ENCODE results near the gene GLCE. TPM values are rescaled to one million over a fixed set of nuclear protein-coding genes. Genes with fewer than 3 reads are reported as not detected.

GLCE gene
- total RNA-seq, 2 donors from 2014 or later: 3.8 to 5.0 TPM

DNA sequence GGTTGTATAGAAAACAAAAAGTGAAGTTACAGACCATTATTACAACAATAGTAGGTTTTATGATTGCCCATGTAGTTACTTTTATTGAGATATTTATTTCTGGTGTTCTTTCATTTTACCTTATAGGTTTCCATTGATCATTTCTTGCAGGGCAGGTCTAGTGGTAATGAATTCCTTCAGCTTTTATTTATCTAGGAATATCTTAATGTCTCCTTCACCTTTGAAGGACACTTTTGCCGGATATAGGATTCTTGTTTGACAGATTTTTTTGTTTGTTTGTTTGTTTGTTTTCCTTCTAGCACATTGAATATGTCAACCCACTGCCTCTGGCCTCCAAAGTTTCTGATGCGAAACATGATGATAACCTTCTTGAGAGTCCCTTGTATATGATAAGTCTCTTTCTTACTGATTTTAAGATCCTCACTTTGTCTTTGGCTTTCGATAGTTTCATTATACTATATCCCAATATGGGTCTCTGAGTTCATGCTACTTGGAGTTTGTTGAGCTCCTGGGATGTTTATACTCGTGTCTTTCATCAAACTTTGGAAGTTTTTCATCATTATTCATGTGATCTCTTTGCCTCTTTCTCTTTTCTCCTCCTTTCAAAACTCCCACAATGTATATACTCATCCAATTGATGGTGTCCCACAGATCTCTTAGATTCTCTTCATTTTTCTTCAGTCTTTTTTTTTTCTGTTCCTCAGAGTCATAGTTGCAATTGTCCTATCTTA, 62.8 kb downstream of the GLCE start:
- ATAC-seq (replicated peaks): no peak
- Mint-ChIP-seq H3K36me3 (ENCODE audit: low read depth) (peaks cover 10% of the 10 kb centered on the region), H3K27ac (no peak overlapping the region), H3K4me1 (no peaks in the 10 kb centered on the region), H3K9me3 (no peaks in the 10 kb centered on the region), H3K4me3 (no peak overlapping the region), H3K27me3 (no peaks in the 10 kb centered on the region)

DNA sequence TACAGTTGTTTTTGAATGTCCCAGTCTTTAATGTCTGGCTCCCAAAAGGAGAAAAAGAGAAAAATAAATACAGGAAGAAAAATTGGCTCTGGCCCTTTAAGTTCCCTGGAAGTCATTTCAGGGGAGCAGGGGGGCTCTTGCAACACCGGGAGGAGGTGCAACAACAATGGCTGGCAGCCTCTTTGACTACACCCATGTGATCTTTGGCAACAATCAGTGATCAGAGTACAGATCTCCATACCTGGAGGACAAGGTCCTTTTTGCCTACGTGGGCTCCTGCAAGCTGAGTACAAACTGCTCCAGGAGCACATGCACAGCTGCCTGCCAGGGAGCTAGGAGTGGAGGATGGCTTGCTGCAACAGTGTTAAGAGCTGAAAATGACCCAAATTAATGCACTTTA, 63.9 kb downstream of the GLCE start:
- H3K4me1 Mint-ChIP-seq: no peaks in the 10 kb centered on the region
- H3K9me3 Mint-ChIP-seq: no peaks in the 10 kb centered on the region
- ATAC-seq (replicated peaks): no peak
- peaks cover 21% of the 10 kb centered on the region for H3K36me3 Mint-ChIP-seq (ENCODE audit: low read depth)
- no peak overlapping the region for H3K4me3 Mint-ChIP-seq
- no peaks in the 10 kb centered on the region for H3K27me3 Mint-ChIP-seq
- H3K27ac Mint-ChIP-seq: no peak overlapping the region

DNA sequence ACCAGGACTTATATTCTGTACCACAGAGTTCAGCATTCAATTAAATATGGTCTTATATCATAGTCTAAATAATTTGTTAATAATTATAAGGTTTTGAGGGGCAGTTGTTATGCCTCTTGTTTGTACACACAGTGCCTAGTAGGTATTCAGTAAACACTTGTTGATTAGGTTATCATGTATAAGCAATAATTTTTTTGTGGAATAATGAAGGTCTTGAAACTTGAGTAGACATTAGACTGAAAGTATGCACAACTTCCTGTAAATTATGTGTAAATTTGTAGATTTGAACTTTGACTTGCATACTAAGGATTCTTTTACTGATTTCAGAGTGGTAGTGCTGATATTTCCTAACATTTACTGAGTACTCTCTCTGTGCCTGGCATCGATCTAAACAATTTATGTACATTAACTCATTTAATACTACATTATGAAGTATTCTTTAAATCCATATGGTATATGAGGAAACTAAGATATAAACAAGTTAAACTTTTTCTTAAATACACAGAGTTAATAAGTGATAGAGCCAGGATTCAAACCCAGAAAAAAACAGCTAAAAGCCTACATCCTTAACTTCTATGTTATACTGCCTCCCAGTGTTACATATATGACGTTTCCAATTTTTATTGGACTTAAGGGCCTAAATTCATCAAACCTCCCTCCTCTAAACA, 65.1 kb downstream of the GLCE start:
- Mint-ChIP-seq H3K27me3 (no peaks in the 10 kb centered on the region), H3K27ac (no peak overlapping the region), H3K4me1 (no peaks in the 10 kb centered on the region), H3K9me3 (no peaks in the 10 kb centered on the region), H3K36me3 (ENCODE audit: low read depth) (peaks cover 23% of the 10 kb centered on the region), H3K4me3 (no peak overlapping the region)
- no peak for ATAC-seq (replicated peaks)

GRCh38 chr15:69226023-69226355, 65.6 kb downstream of the GLCE start:
- Mint-ChIP-seq H3K9me3 (no peaks in the 10 kb centered on the region), H3K4me3 (no peak overlapping the region), H3K27ac (no peak overlapping the region), H3K27me3 (no peaks in the 10 kb centered on the region), H3K4me1 (no peaks in the 10 kb centered on the region), H3K36me3 (ENCODE audit: low read depth) (peaks cover 23% of the 10 kb centered on the region)
- ATAC-seq (replicated peaks): no peak

- ATAC-seq (replicated peaks): no peak
- Mint-ChIP-seq H3K27me3 (no peaks in the 10 kb centered on the region), H3K27ac (no peak overlapping the region), H3K4me1 (no peaks in the 10 kb centered on the region), H3K9me3 (no peaks in the 10 kb centered on the region), H3K36me3 (ENCODE audit: low read depth) (peaks cover 15% of the 10 kb centered on the region), H3K4me3 (no peak overlapping the region)
Measured at GRCh38 chr15:69232144-69232543, 71.7 kb downstream of the GLCE start.

- H3K36me3 Mint-ChIP-seq (ENCODE audit: low read depth): peaks cover 15% of the 10 kb centered on the region
- H3K4me3 Mint-ChIP-seq: no peak overlapping the region
- ATAC-seq (replicated peaks): no peak
- H3K27ac Mint-ChIP-seq: no peak overlapping the region
- no peaks in the 10 kb centered on the region for H3K9me3 Mint-ChIP-seq
- no peaks in the 10 kb centered on the region for H3K27me3 Mint-ChIP-seq
- H3K4me1 Mint-ChIP-seq: no peaks in the 10 kb centered on the region
Measured at GRCh38 chr15:69232765-69233164, 72.3 kb downstream of the GLCE start.

DNA sequence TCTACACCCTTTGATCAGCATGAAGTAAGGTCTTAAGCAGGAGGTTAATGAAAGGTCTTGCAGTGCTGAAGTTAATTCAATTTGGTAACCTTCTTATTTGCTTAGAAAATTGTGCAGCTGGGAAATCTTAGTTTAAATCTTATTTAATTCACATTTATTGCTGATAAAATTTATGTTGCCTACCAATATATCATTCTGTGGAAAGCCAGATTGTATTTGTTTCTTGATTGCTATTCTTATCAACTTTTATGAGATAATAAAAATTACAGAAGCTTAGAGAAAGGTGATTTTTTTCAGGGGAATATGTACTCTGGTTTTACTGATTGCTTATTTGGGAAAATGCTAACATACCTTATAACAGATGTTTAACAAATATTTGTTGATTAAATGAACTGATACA, 74.2 kb downstream of the GLCE start:
- no peak for ATAC-seq (replicated peaks)
- Mint-ChIP-seq H3K27ac (no peak overlapping the region), H3K27me3 (no peaks in the 10 kb centered on the region), H3K36me3 (ENCODE audit: low read depth) (no peaks in the 10 kb centered on the region), H3K4me1 (no peaks in the 10 kb centered on the region), H3K9me3 (peaks cover 6% of the 10 kb centered on the region), H3K4me3 (no peak overlapping the region)

- Mint-ChIP-seq H3K9me3 (peaks cover 6% of the 10 kb centered on the region), H3K36me3 (ENCODE audit: low read depth) (no peaks in the 10 kb centered on the region), H3K4me1 (no peaks in the 10 kb centered on the region), H3K27ac (no peak overlapping the region), H3K4me3 (no peak overlapping the region), H3K27me3 (no peaks in the 10 kb centered on the region)
- ATAC-seq (replicated peaks): no peak
Measured at GRCh38 chr15:69236505-69236904, 76.1 kb downstream of the GLCE start.

DNA sequence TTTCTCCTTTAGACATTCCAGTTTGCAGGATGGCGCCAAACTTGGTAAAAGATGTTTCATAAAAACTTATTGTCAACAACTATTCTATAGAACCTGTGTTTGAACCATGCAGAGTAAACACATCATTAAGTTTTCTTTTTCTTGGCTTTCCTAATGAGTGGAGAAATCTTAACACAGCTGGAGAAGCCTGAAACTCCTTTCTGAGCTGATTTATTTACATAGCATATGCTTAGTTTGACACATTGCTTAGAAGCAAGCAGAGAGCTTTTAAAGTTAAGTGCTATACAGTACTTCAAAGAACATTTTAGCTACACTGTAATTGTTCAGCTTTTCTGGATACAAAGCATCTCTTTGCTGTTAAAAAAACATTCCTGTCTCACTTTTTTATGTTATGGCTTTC, 77.3 kb downstream of the GLCE start:
- peaks cover 6% of the 10 kb centered on the region for H3K9me3 Mint-ChIP-seq
- no peak overlapping the region for H3K4me3 Mint-ChIP-seq
- ATAC-seq (replicated peaks): no peak

GRCh38 chr15:69244798-69245197, 84.4 kb downstream of the GLCE start:
- no peak overlapping the region for H3K4me3 Mint-ChIP-seq
- no peak overlapping the region for H3K27ac Mint-ChIP-seq
- H3K36me3 Mint-ChIP-seq (ENCODE audit: low read depth): no peaks in the 10 kb centered on the region
- H3K9me3 Mint-ChIP-seq: no peaks in the 10 kb centered on the region
- no peaks in the 10 kb centered on the region for H3K4me1 Mint-ChIP-seq
- no peaks in the 10 kb centered on the region for H3K27me3 Mint-ChIP-seq
- no peak for ATAC-seq (replicated peaks)

More for the DNA sequence above, 77.3 kb downstream of the GLCE start:
- no peaks in the 10 kb centered on the region for H3K36me3 Mint-ChIP-seq (ENCODE audit: low read depth)
- no peaks in the 10 kb centered on the region for H3K4me1 Mint-ChIP-seq
- H3K27me3 Mint-ChIP-seq: no peaks in the 10 kb centered on the region
- H3K27ac Mint-ChIP-seq: no peak overlapping the region

GRCh38 chr15:69253156-69253555, 92.7 kb downstream of the GLCE start:
- no peaks in the 10 kb centered on the region for H3K36me3 Mint-ChIP-seq (ENCODE audit: low read depth)
- no peak overlapping the region for H3K27ac Mint-ChIP-seq
- no peaks in the 10 kb centered on the region for H3K4me1 Mint-ChIP-seq
- no peak overlapping the region for H3K4me3 Mint-ChIP-seq
- no peak for ATAC-seq (replicated peaks)
- H3K27me3 Mint-ChIP-seq: no peaks in the 10 kb centered on the region
- H3K9me3 Mint-ChIP-seq: no peaks in the 10 kb centered on the region

- Mint-ChIP-seq H3K27me3 (no peaks in the 10 kb centered on the region), H3K36me3 (ENCODE audit: low read depth) (no peaks in the 10 kb centered on the region), H3K27ac (no peak overlapping the region), H3K4me3 (no peak overlapping the region), H3K4me1 (no peaks in the 10 kb centered on the region), H3K9me3 (no peaks in the 10 kb centered on the region)
- no peak for ATAC-seq (replicated peaks)
Measured at GRCh38 chr15:69265347-69265955, 105.0 kb downstream of the GLCE start.

- Mint-ChIP-seq H3K27me3 (no peaks in the 10 kb centered on the region), H3K4me3 (no peak overlapping the region), H3K36me3 (ENCODE audit: low read depth) (no peaks in the 10 kb centered on the region), H3K27ac (no peak overlapping the region), H3K4me1 (no peaks in the 10 kb centered on the region), H3K9me3 (no peaks in the 10 kb centered on the region)
- ATAC-seq (replicated peaks): no peak
Measured at GRCh38 chr15:69271217-69271616, 110.8 kb downstream of the GLCE start.

DNA sequence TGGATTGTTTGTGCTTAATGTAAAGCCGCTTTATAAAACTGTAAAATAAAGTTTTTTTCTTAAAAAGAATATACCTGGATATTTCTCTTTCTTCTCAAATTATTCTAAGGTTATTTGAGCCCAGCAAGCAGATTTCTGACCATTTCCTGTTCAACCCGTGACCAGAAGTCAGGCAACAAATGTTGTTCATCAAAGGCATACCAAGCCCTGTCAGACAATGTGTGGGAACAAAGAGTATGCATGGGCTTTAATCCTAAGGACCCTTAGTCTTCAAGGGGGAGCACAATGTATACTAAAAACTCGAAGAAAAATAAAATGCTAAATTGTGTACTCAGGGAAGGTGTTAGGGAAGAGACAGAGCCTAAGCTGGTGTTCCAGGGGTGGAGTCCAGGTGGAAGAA, 111.7 kb downstream of the GLCE start:
- ATAC-seq (replicated peaks): no peak
- no peaks in the 10 kb centered on the region for H3K4me1 Mint-ChIP-seq
- no peaks in the 10 kb centered on the region for H3K27me3 Mint-ChIP-seq
- no peaks in the 10 kb centered on the region for H3K9me3 Mint-ChIP-seq
- H3K4me3 Mint-ChIP-seq: no peak overlapping the region
- no peak overlapping the region for H3K27ac Mint-ChIP-seq
- H3K36me3 Mint-ChIP-seq (ENCODE audit: low read depth): no peaks in the 10 kb centered on the region

- ATAC-seq (replicated peaks): no peak
- Mint-ChIP-seq H3K4me3 (no peak overlapping the region), H3K4me1 (no peaks in the 10 kb centered on the region), H3K36me3 (ENCODE audit: low read depth) (no peaks in the 10 kb centered on the region), H3K27me3 (no peaks in the 10 kb centered on the region), H3K9me3 (no peaks in the 10 kb centered on the region), H3K27ac (no peak overlapping the region)
Measured at GRCh38 chr15:69272891-69273290, 112.5 kb downstream of the GLCE start.
